ENCODE results near the gene GFPT2. TPM values are rescaled to one million over a fixed set of nuclear protein-coding genes. Genes with fewer than 3 reads are reported as not detected.
A peak's percentile ranks its signal among the peaks of the same experiment; 100 is the strongest.

Gene GFPT2
- total RNA-seq, 4 donors from 2014 or later = 8.2 to 26.6 (median 11.1) TPM

DNA sequence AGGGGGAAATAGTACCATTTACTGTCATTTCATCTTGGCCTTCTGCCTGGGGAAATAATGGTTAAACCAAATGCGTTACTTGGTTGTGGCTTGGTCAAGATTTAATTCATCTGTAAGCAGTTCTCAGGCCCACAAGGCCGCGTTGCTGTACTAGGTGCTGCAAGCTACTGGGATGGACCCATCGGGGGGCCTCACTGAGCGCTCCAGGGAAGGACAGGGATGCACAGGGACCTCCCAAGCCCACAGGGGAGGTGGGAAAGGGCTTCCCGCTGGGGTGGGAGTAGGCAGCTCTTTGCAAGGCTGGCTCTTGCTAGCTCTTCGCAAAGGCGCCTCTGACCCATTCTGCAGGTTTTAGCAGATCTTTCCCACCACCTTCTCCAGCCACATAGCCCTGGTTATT, 8.0 kb downstream of the GFPT2 start:
- no peak for DNase-seq
- Histone ChIP-seq H3K27ac (no peak overlapping the region), H3K36me3 (no peaks in the 10 kb centered on the region), H3K4me3 (replicated peaks in 1 of 3) (no peak overlapping the region), H3K4me1 (peaks cover 0 to 15% of the 10 kb centered on the region in 2 donors), H3K9me3 (no peaks in the 10 kb centered on the region), H3K27me3 (no peaks in the 10 kb centered on the region)
- intact Hi-C loops (cut with DNase I) = no loop called here
- no peak for TF ChIP-seq POLR2A (IDR thresholded peaks at IDR 0.05)
- TF ChIP-seq, protein P1, sequence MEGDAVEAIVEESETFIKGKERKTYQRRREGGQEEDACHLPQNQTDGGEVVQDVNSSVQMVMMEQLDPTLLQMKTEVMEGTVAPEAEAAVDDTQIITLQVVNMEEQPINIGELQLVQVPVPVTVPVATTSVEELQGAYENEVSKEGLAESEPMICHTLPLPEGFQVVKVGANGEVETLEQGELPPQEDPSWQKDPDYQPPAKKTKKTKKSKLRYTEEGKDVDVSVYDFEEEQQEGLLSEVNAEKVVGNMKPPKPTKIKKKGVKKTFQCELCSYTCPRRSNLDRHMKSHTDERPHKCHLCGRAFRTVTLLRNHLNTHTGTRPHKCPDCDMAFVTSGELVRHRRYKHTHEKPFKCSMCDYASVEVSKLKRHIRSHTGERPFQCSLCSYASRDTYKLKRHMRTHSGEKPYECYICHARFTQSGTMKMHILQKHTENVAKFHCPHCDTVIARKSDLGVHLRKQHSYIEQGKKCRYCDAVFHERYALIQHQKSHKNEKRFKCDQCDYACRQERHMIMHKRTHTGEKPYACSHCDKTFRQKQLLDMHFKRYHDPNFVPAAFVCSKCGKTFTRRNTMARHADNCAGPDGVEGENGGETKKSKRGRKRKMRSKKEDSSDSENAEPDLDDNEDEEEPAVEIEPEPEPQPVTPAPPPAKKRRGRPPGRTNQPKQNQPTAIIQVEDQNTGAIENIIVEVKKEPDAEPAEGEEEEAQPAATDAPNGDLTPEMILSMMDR (IDR thresholded peaks at IDR 0.05) = no peak
- WGBS, 2 donors = 95 to 96% methylated on average over 7 to 8 of the region's 8 CpGs

DNA sequence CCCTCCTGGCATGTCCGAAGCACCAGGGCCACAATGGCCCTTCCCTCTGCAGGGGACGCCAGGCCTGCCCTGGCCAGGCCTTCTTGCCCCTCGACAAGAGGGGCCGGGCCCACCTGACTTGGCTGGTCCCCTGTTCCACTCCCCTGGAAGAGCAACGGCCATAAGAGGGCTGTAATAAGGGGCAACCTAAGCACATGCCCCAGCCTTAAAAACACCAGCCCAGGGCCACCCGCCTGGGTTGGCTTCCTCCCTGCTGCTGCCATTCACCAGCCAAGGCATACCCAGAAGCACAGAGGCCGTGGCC, 8.5 kb downstream of the GFPT2 start:
- WGBS, 2 donors = 89 to 100% methylated on average over 6 to 7 of the region's 7 CpGs
- peaks cover 0 to 15% of the 10 kb centered on the region in 2 donors for H3K4me1 ChIP-seq
- H3K9me3 ChIP-seq = no peaks in the 10 kb centered on the region
- intact Hi-C loops (cut with DNase I) = no loop called here
- H3K27me3 ChIP-seq = no peaks in the 10 kb centered on the region
- no peak for DNase-seq
- H3K4me3 ChIP-seq (replicated peaks in 1 of 3) = no peak overlapping the region
- TF ChIP-seq, protein P1 (IDR thresholded peaks at IDR 0.05) = no peak
- no peak for TF ChIP-seq POLR2A (IDR thresholded peaks at IDR 0.05)
- no peaks in the 10 kb centered on the region for H3K36me3 ChIP-seq
- no peak overlapping the region for H3K27ac ChIP-seq

DNA sequence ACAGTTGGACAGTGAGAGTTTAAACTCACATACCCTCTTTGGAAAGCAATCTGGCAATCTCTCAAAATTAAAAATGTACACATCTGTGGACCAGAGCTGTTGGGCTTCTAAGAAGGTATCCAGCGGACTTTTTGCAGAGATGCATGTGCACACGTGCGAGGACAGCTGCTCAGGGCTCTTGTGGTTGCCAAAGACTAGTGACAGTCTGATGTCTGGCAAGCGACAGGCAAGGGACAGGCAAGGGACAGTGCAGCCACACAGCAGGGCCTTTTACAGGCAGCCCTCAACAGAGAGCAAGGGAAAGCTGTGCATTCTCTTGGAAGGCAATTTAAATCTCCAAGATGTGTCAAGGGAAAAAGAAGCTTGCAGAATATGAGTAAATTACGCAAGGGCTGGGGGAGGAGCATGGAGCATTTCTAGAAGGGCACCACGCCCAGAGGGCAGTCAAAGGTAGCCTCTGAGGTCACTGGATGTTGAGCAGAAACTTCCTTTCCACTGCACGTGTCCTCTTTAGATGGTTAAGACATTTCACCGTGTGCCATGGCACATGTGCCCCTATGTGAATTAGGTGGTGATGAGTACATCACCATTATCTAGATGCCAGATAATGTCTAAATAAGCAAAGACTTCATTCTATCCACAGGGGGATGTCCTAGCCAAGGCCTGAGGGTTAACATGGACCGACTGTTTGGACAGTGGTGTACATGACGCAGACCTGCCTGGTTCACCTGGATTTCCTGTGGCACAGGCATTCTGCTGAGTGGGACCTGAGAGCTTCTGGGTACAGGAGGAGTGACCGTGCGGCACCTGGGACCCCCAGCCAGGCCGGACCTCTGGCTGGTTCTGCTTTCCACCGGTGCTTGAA, 9.1 kb downstream of the GFPT2 start:
- no peak for DNase-seq
- Histone ChIP-seq H3K27ac (no peak overlapping the region), H3K4me1 (peaks cover 0 to 15% of the 10 kb centered on the region in 2 donors), H3K4me3 (replicated peaks in 1 of 3) (no peak overlapping the region), H3K9me3 (no peaks in the 10 kb centered on the region), H3K27me3 (no peaks in the 10 kb centered on the region), H3K36me3 (no peaks in the 10 kb centered on the region)
- 80 to 83% methylated on average over 10 to 14 of the region's 14 CpGs for WGBS, 2 donors
- TF ChIP-seq, protein P1 (IDR thresholded peaks at IDR 0.05) = no peak
- TF ChIP-seq POLR2A (IDR thresholded peaks at IDR 0.05) = no peak
- intact Hi-C loops (cut with DNase I) = no loop called here

DNA sequence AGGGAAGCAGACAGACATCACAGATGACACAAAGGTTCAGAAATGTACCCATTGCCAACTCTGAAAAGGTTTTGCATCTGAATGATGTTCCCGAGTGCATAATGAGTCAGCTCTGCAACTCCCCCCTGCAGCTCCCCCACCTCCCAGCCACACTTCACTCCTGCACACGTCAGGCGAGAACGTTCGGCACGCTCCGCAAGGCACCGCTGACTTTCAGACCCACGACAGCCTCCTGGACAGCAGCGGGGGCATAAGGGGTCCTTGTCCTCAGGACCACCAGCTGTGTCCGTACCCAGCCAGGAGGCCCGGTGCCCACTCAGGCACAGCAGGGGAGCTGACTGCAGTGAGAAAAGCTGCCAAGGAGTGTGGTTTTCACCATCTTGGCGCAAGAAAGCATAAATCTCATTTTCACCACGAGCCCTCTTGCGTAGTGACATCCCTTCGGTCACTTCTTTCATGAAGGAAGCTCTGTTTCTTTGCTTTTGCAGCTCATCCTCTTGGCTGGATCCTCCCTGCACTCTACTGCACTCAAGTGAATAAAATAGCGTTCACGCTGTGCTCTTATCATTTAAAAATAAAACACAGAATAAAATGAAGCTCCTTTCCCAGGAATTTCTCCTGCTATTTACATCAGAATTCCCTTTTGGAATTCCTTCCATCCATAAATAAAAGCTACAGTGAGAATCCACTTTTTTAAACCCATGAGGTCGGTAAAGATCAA, 9.9 kb downstream of the GFPT2 start:
- Histone ChIP-seq H3K9me3 (no peaks in the 10 kb centered on the region), H3K27ac (no peak overlapping the region), H3K27me3 (no peaks in the 10 kb centered on the region), H3K4me1 (peaks cover 0 to 15% of the 10 kb centered on the region in 2 donors), H3K36me3 (no peaks in the 10 kb centered on the region), H3K4me3 (replicated peaks in 1 of 3) (no peak overlapping the region)
- 14 to 20% methylated on average over 12 to 19 of the region's 19 CpGs for WGBS, 2 donors
- intact Hi-C loops (cut with DNase I) = no loop called here
- TF ChIP-seq POLR2A (IDR thresholded peaks at IDR 0.05) = no peak
- TF ChIP-seq, protein P1 (IDR thresholded peaks at IDR 0.05) = no peak
- peak; percentile 33 to 36 for DNase-seq

DNA sequence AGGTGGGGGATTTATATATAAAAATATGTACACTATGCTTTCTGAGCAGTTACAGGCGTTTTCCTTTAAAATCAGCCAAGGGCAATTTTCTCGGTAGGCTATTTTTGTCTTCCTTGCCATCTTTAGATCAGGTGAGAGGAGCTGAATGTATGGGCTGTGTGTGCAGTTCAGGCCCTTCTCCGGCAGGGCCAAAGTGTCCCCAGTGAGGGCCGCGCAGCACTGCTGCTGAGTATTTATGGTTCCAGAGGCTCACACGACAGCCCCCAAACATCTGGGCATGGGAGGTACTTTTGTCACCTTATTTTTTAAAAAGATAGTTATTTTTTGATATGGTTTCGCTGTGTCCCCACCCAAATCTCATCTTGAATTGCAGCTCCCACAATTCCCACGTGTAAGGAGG, 11.5 kb downstream of the GFPT2 start:
- intact Hi-C loops (cut with DNase I) = no loop called here
- Histone ChIP-seq H3K4me3 (replicated peaks in 1 of 3) (no peak overlapping the region), H3K27ac (no peak overlapping the region), H3K27me3 (no peaks in the 10 kb centered on the region), H3K4me1 (peaks cover 0 to 15% of the 10 kb centered on the region in 2 donors), H3K36me3 (peaks cover 0 to 9% of the 10 kb centered on the region in 2 donors), H3K9me3 (no peaks in the 10 kb centered on the region)
- no peak for DNase-seq
- WGBS, 2 donors = 96 to 98% methylated on average over 8 of the region's 8 CpGs
- TF ChIP-seq, protein P1 (IDR thresholded peaks at IDR 0.05) = no peak
- no peak for TF ChIP-seq POLR2A (IDR thresholded peaks at IDR 0.05)
